Measurements from ENCODE around the gene GATAD1.
A peak's percentile ranks its signal among the peaks of the same experiment; 100 is the strongest.
"Not testable (repeated sequence)": the region's sequence is repeated elsewhere in the genome, so short reads cannot be mapped to it uniquely, and the experiment has no call there.

Gene GATAD1, protein sequence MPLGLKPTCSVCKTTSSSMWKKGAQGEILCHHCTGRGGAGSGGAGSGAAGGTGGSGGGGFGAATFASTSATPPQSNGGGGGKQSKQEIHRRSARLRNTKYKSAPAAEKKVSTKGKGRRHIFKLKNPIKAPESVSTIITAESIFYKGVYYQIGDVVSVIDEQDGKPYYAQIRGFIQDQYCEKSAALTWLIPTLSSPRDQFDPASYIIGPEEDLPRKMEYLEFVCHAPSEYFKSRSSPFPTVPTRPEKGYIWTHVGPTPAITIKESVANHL

GRCh38 chr7:92447345-92448204 lies at the start of gene GATAD1:
GATAD1 (plus strand) TSS chr7:92447482; CDS start chr7:92447730, 248 bp downstream.
- DNase-seq = peak; percentile 78

- no peak for DNase-seq
Observed at GRCh38 chr7:92397542-92397941, 49.7 kb upstream of the GATAD1 start.

- DNase-seq = no peak
Observed at GRCh38 chr7:92400013-92400412, 47.3 kb upstream of the GATAD1 start.

GRCh38 chr7:92402920-92403759 lies 44.1 kb upstream of the GATAD1 start:
- DNase-seq = no peak

- DNase-seq = no peak
Observed at GRCh38 chr7:92403760-92404074, 43.6 kb upstream of the GATAD1 start.

- peak; percentile 26 for DNase-seq
Observed at GRCh38 chr7:92404170-92404614, 43.1 kb upstream of the GATAD1 start.

GRCh38 chr7:92409357-92409756 lies 37.9 kb upstream of the GATAD1 start:
- no peak for DNase-seq

DNA sequence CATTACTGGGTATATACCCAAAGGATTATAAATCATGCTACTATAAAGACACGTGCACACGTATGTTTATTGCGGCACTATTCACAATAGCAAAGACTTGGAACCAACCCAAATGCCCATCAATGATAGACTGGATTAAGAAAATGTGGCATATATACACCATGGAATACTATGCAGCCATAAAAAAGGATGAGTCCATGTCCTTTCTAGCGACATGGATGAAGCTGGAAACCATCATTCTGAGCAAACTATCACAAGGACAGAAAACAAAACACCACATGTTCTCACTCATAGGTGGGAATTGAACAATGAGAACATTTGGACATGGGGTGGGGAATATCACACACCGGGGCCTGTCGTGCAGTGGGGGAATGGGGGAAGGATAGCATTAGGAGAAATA lies 37.1 kb upstream of the GATAD1 start:
- DNase-seq = not testable (repeated sequence)

- DNase-seq = no peak
Observed at GRCh38 chr7:92412745-92413144, 34.5 kb upstream of the GATAD1 start.

DNA sequence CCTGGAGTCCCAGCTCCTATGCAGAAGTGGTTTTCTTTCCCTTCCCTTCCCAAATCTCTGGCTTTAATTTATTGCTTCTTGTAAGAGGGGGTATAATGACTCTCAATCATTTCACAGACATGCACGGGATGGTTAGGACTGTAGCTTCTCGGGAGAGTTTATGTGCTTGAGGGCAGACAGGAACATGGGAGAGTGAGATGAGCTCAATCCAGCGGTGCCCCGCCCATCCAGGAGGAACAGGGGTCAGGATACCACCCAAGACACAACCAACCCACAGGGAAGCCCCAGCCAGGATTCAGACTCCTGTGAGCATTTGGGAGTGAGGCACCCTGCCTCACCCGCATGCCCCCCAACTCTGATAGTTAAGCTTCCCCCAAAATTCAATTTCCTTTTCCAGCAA lies 33.7 kb upstream of the GATAD1 start:
- DNase-seq = no peak

GRCh38 chr7:92415225-92415624 lies 32.1 kb upstream of the GATAD1 start:
- no peak for DNase-seq

GRCh38 chr7:92417913-92418312 lies 29.4 kb upstream of the GATAD1 start:
- DNase-seq = no peak

DNA sequence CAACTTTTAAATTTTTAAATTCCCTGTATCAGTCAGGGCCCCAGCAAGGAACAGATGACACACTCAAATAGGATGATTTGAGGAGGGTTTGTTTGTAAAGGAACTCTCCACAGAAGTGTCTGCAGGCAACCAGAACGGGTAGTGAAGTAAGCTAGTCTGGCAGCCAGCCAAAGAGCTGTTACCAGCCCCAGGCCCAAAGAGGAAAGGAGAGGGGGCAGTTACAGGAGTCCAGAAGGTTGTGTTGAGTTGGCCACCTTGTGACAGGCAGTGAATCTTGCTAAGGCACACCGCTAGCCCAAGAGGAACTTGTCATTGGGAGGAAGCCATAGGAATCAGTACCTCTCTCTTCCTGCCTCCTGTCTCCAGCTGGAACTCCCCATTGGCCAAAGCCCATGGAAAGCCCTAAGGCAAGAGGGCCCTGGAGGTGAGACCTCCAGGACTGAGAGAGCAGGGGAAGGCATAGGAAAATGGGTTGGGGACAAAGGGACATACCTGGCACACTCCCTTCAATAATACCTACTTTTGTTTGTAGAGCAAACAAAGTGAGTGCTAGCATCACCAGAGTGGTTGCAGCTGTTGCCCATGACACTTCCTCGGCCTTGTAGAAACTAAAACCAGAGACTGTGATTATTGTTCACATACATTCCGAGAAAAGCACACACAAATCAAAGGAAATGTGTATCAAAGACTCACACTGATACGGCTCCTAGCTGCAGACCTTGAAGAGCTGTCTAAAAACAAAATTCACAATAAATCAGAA lies 25.4 kb upstream of the GATAD1 start:
- DNase-seq = no peak

DNA sequence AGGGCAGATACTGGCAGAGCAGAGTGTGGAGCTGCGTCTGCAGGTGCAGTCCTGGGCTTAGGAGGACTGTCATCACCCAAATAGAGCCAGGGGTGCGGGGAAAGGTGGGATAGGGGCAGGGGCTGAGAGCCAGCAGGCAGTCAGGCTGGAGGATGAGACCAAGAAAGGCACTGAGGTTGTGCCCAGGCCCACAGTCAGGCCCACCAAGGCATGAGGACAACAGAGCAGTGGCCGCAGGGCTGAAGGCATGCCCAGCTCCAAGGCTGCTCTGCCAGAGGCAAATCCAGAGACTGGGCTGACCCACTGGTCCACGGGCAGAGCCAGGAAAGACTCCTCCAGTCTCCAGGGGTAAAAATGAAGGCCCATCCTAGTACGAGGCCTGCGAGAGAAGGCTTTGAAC lies 24.4 kb upstream of the GATAD1 start:
- DNase-seq = no peak

DNA sequence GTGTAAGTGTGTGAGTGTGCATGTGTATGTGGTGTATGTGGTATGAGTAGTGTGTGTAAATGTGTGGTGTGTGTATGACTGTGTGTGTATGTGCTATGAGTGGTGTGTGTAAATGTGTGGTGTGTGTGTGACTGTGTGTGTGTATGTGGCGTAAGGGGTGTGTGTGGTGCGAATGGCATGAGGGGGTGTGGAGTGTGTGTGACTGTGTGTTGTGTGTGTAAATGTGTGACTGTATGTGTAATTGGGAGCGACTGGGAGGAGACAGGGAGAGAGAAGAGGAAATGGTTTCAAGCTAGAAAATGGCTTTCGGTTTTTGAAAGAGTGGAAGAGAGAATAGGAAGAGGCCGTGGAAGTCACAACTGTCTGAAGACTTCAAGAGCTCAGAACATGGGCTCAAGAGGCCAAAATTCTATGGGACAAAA lies 23.6 kb upstream of the GATAD1 start:
- DNase-seq = no peak

DNA sequence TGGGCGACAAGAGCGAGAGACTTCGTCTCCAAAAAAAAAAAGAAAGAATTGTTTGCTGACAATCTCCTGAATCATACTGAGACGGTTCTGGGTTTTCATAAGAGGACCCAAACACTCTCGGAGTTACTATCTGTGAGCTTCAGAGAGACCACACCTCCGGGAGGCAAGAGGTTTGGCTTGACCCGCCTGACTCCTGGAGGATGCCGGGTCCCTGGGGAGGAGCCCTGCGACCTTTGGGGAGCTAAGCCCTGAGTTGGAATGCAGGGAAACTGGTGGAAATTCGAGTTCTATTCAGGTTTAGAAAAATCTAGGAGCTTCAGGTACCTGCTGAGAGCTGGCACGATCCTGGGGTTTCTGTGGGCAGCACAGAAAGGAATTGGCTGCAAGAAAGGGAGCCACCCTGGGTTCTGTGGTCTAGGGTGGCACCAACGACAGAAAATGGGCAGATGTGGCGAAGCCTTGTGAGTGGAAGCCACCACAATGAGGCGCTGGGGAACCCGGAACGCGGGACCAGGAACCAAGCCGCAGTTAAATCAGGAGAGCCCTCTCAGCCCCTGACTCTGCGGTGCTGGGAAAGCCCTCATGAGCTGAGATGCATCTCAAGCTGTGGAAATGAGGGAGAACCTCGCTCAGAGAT lies 21.9 kb upstream of the GATAD1 start:
- DNase-seq = no peak

DNA sequence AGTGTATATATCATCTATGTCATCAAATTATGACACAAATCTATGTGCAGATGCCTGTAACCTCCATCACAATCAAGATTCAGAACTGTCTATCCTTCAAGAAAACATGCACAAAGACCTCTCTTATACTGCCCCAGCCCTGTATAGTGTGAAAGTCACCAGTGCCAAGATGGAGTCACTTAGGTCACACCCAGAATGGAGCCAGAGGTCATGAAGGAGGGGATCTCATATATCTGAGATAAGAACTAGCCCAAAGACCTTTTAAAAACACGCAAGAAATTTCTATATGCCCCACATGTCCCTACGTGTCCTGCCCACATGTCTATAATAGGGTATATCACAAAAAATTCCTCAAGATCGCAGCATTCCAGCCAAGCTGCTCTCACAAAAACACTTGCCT lies 20.1 kb upstream of the GATAD1 start:
- no peak for DNase-seq

DNA sequence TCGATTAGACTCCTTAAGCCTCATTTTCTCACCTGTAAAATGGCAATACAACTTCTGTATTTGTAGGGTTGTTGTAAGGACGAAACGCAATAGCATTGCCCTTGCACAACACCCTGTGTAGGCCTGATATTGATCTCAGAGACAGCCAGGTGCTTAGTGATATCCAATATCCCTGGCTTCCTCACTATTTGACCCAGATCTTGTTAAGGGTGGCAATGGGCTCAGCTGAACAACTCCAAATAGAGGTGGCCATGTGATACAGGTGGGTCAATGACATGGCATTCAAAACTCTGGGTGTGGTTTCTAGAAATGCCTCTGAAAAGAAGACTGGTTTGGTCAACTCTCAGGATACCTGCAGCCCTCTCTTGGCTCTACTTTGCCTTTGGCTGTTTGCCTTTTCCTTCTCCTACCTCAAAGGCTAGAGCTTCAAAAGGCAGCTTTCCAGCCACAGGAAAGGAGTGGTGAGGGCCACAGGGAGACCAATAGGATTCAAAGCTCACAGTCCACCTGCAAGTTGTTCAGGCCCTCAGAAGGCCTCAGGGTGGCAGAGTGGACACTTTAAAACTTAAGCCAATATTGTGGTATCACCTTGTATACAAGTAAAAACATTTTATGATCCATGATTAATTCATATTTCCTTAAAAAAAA lies 14.9 kb upstream of the GATAD1 start:
- no peak for DNase-seq

DNA sequence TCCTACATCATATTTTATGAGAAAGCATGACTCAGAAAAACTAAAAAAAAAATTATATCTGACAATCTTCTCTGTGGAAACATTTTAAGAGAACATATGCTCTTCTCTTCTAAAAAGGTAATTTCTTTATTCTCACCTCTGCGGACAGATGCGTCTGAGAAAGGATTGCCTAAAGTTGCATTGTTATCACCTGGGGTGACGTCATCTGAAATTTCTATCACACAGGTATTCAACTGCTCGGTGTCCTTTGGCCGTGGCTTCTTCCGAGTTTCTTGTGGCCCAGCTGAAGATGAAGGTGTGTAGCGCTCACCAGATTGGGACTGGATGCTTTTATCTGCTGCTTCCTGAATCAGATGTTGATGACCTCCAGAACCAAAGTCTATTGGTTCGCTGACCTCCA lies 14.3 kb upstream of the GATAD1 start:
- no peak for DNase-seq

DNA sequence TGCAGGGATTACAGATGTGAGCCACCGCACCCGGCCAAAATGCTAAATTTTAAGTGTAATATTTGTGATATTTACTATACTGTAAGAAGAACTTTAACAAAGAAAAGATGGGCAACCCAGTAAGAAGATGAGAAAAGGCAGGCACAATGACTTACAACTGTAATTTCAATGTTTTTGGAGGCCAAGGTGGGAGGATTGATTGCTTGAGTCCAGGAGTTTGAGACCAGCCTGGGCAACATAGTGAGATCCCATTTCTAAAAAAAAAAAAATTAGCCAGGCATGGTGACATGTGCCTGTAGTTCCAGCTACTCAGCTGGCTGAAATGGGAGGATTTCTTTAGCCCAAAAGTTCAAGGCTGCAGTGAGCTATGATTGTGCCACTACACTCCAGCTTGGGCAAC lies 11.7 kb upstream of the GATAD1 start:
- no peak for DNase-seq

- DNase-seq = no peak
Observed at GRCh38 chr7:92436612-92437445, 10.5 kb upstream of the GATAD1 start.

All from activated gamma-delta T cell treated with Interleukin-2 at 50 U/mL for 16 hours (primary cell).